ENCODE data around the gene SLC25A51. TPM values are rescaled to one million over a fixed set of nuclear protein-coding genes. Genes with fewer than 3 reads are reported as not detected.

The SLC25A51 gene
- polyA plus RNA-seq, 1 donor (not counting 4 experiments of a cell fraction or from before 2014, with no cell fraction given), result 22.2 TPM

DNA sequence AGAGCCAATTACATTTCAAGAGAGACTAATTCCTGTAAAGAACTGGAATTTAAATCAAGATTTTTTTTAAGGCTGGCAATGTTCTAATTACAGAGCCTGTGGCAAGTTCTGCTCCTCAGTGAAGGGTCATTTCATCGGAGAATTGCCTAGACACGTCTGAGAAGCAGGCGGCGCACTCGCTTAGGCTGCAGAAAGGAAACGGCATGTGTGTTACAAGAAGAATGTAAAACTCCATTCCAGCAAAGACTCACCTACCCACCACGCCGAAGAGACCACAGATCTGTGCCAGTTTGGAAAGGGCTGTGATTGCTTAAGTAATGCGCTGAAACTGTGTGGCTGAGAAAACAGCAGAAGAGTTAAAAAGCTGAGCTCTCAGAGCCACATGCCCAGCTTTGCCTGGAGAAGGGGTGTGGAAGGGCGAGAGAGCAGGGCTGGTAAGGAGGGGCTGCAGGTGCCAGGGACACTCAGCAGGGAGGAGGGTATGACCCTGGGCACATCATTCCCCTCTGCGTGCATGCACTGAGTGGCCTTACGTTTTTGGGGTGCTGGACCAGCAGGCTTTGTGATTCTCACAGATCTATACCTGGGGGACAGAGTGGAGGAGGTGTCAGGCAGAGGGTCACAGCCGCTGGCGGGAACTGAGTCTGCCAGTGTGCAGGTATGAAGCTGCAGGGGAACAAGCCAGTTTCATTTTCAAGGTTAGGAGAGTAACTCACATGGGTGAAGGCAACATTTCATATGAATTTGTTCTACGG is 17.8 kb upstream of the SLC25A51 start:
- H3K36me3 ChIP-seq (ENCODE audit: control insufficient read depth in 2 of 2, extremely low read depth in 1 of 2, insufficient read depth in 2 of 2, low read length in 2 of 2), result peaks cover 16 to 19% of the 10 kb centered on the region in 2 experiments
- DNase-seq (ENCODE audit: low read depth, low spot score), result peak; percentile 62
- H3K27ac ChIP-seq (ENCODE audit: control insufficient read depth, insufficient read depth, low read length), result peak overlapping the region; percentile 78
- H3K79me2 ChIP-seq (ENCODE audit: control insufficient read depth, insufficient read depth, low read length), result peaks cover 10% of the 10 kb centered on the region
- no peaks in the 10 kb centered on the region for H4K20me1 ChIP-seq (ENCODE audit: control insufficient read depth, extremely low read depth, insufficient read depth, low read length)
- H3K9me1 ChIP-seq (ENCODE audit: control insufficient read depth, extremely low read depth, insufficient read depth, low read length), result no peaks in the 10 kb centered on the region
- no peak overlapping the region for H2AFZ ChIP-seq (ENCODE audit: control insufficient read depth, low read length)
- peak; percentile 90 for FAIRE-seq
- dilution Hi-C loops (cut with MboI; ENCODE audit: extremely low pct_ligation_motif_present, low sequenced_read_pairs), result no loop called here
- H3K27me3 ChIP-seq (ENCODE audit: control insufficient read depth, extremely low read depth, insufficient read depth, low read length), result no peaks in the 10 kb centered on the region
- H3K4me3 ChIP-seq (ENCODE audit: control insufficient read depth in 2 of 3, extremely low read depth in 1 of 3, insufficient read depth in 2 of 3, low read depth in 1 of 3, low read length in 3 of 3), result peak overlapping the region in 2 of 3 experiments; percentile 40 to 45
- H3K4me1 ChIP-seq (ENCODE audit: control insufficient read depth, extremely low read depth, insufficient read depth, low read length), result peaks cover 38% of the 10 kb centered on the region
- no peak for TF ChIP-seq EZH2 (IDR thresholded peaks at IDR 0.05; ENCODE audit: low read length)
- TF ChIP-seq, protein P1, sequence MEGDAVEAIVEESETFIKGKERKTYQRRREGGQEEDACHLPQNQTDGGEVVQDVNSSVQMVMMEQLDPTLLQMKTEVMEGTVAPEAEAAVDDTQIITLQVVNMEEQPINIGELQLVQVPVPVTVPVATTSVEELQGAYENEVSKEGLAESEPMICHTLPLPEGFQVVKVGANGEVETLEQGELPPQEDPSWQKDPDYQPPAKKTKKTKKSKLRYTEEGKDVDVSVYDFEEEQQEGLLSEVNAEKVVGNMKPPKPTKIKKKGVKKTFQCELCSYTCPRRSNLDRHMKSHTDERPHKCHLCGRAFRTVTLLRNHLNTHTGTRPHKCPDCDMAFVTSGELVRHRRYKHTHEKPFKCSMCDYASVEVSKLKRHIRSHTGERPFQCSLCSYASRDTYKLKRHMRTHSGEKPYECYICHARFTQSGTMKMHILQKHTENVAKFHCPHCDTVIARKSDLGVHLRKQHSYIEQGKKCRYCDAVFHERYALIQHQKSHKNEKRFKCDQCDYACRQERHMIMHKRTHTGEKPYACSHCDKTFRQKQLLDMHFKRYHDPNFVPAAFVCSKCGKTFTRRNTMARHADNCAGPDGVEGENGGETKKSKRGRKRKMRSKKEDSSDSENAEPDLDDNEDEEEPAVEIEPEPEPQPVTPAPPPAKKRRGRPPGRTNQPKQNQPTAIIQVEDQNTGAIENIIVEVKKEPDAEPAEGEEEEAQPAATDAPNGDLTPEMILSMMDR (optimal IDR thresholded peaks at IDR 0.05 in 1 of 3, IDR thresholded peaks at IDR 0.05 in 1 of 3, conservative IDR thresholded peaks at IDR 0.05 in 1 of 3; ENCODE audit: extremely low read depth in 1 of 3, insufficient read depth in 2 of 3, low read length in 3 of 3), result peak in 2 of 3 experiments; percentile 57 to 74
- peak overlapping the region; percentile 90 for H3K4me2 ChIP-seq (ENCODE audit: control insufficient read depth, extremely low read depth, insufficient read depth, low read depth, low read length)
- H3K9ac ChIP-seq (ENCODE audit: control insufficient read depth, extremely low read depth, insufficient read depth, low read length), result peak overlapping the region; percentile 67
- no peaks in the 10 kb centered on the region for H3K9me3 ChIP-seq (ENCODE audit: control insufficient read depth, low read depth, low read length)

DNA sequence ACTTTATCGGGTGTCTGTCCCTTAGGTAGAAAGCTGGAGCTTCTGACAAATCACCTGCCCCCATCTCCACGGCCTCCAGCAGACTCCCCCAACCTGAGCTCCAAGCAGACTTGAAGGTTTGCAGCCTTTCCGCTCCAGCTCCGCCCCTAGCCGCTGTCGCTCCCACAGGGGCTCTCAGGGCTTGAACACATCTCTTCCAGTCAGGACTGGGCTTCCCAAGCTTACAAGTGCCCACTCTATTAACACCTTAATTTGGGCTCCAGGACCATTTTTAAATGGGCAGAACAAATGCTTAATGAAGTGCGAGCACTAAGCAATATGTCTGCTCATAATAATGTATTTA is 17.2 kb upstream of the SLC25A51 start:
- FAIRE-seq, result no peak
- Histone ChIP-seq H3K4me2 (ENCODE audit: control insufficient read depth, extremely low read depth, insufficient read depth, low read depth, low read length) (peak overlapping the region; percentile 90), H3K36me3 (ENCODE audit: control insufficient read depth in 2 of 2, extremely low read depth in 1 of 2, insufficient read depth in 2 of 2, low read length in 2 of 2) (peaks cover 16 to 19% of the 10 kb centered on the region in 2 experiments), H3K9ac (ENCODE audit: control insufficient read depth, extremely low read depth, insufficient read depth, low read length) (peak overlapping the region; percentile 38), H3K4me3 (ENCODE audit: control insufficient read depth in 2 of 3, extremely low read depth in 1 of 3, insufficient read depth in 2 of 3, low read depth in 1 of 3, low read length in 3 of 3) (no peak overlapping the region), H3K4me1 (ENCODE audit: control insufficient read depth, extremely low read depth, insufficient read depth, low read length) (peaks cover 33% of the 10 kb centered on the region), H3K79me2 (ENCODE audit: control insufficient read depth, insufficient read depth, low read length) (peaks cover 10% of the 10 kb centered on the region), H3K27ac (ENCODE audit: control insufficient read depth, insufficient read depth, low read length) (peak overlapping the region; percentile 10), H4K20me1 (ENCODE audit: control insufficient read depth, extremely low read depth, insufficient read depth, low read length) (no peaks in the 10 kb centered on the region), H3K9me1 (ENCODE audit: control insufficient read depth, extremely low read depth, insufficient read depth, low read length) (no peaks in the 10 kb centered on the region), H3K27me3 (ENCODE audit: control insufficient read depth, extremely low read depth, insufficient read depth, low read length) (no peaks in the 10 kb centered on the region), H3K9me3 (ENCODE audit: control insufficient read depth, low read depth, low read length) (no peaks in the 10 kb centered on the region), H2AFZ (ENCODE audit: control insufficient read depth, low read length) (no peak overlapping the region)
- dilution Hi-C loops (cut with MboI; ENCODE audit: extremely low pct_ligation_motif_present, low sequenced_read_pairs), result no loop called here
- no peak for DNase-seq (ENCODE audit: low read depth, low spot score)
- TF ChIP-seq, protein P1 (optimal IDR thresholded peaks at IDR 0.05 in 1 of 3, IDR thresholded peaks at IDR 0.05 in 1 of 3, conservative IDR thresholded peaks at IDR 0.05 in 1 of 3; ENCODE audit: extremely low read depth in 1 of 3, insufficient read depth in 2 of 3, low read length in 3 of 3), result no peak
- TF ChIP-seq EZH2 (IDR thresholded peaks at IDR 0.05; ENCODE audit: low read length), result no peak

Data from keratinocyte (primary cell).